Measurements from ENCODE around the gene FNTB. TPM values are rescaled to one million over a fixed set of nuclear protein-coding genes. Genes with fewer than 3 reads are reported as not detected.

Gene FNTB
- total and polyA plus RNA-seq, 2 of the 8 experiments (the other 6 are each of a cell fraction or from before 2014, with no cell fraction given), result 16.0 to 20.7 TPM

GRCh38 chr14:65024957-65025356 is 38.3 kb downstream of the FNTB start (continued):
- TF ChIP-seq CHD7 (IDR thresholded peaks at IDR 0.05; ENCODE audit: insufficient replicate concordance, low read length), result no peak
